GM21390 (cell line): ENCODE results near the gene FAM222A.
A peak's percentile ranks its signal among the peaks of the same experiment; 100 is the strongest.

Experiments used
- ATAC-seq: cut with Tn5 transposase; IDR thresholded peaks from one replicate; pipeline ENCODE4 v1.9.1; 2021; ENCODE audit not compliant: unreplicated experiment

The FAM222A gene

GRCh38 chr12:109710747-109711595 lies 2.7 kb upstream of the FAM222A start:
- no peak for ATAC-seq

GRCh38 chr12:109711596-109712461 lies 1.8 kb upstream of the FAM222A start:
- ATAC-seq: no peak

- ATAC-seq: peak; percentile 19
Observed at GRCh38 chr12:109714141-109714912, 702 bp downstream of the FAM222A start.

- ATAC-seq: no peak
Observed at GRCh38 chr12:109714913-109715244, 1.3 kb downstream of the FAM222A start.

- ATAC-seq: no peak
Observed at GRCh38 chr12:109715310-109716091, 1.9 kb downstream of the FAM222A start.

GRCh38 chr12:109716092-109716479 lies 2.5 kb downstream of the FAM222A start:
- no peak for ATAC-seq

GRCh38 chr12:109716512-109717389 lies 3.1 kb downstream of the FAM222A start:
- no peak for ATAC-seq

GRCh38 chr12:109717390-109718357 lies 4.0 kb downstream of the FAM222A start:
- ATAC-seq: no peak

- no peak for ATAC-seq
Observed at GRCh38 chr12:109718390-109718789, 4.8 kb downstream of the FAM222A start.

GRCh38 chr12:109719123-109720022 lies 5.7 kb downstream of the FAM222A start:
- no peak for ATAC-seq

- no peak for ATAC-seq
Observed at GRCh38 chr12:109720152-109720856, 6.7 kb downstream of the FAM222A start.

- no peak for ATAC-seq
Observed at GRCh38 chr12:109720857-109721189, 7.2 kb downstream of the FAM222A start.

GRCh38 chr12:109721276-109721675 lies 7.7 kb downstream of the FAM222A start:
- ATAC-seq: no peak

- no peak for ATAC-seq
Observed at GRCh38 chr12:109722022-109722720, 8.5 kb downstream of the FAM222A start.

GRCh38 chr12:109722721-109723094 lies 9.1 kb downstream of the FAM222A start:
- no peak for ATAC-seq

- no peak for ATAC-seq
Observed at GRCh38 chr12:109723311-109723881, 9.8 kb downstream of the FAM222A start.
